GM21390 (cell line): ENCODE results near the gene FBXL4.

Experiments
- ATAC-seq: cut with Tn5 transposase; IDR thresholded peaks from one replicate; pipeline ENCODE4 v1.9.1; 2021; ENCODE audit not compliant: unreplicated experiment

FBXL4 gene

GRCh38 chr6:98840385-98840784 lies 107.4 kb downstream of the FBXL4 start:
- no peak for ATAC-seq

- no peak for ATAC-seq
These were observed 107.9 kb downstream of the FBXL4 start for GRCh38 chr6:98839781-98840361.

GRCh38 chr6:98838975-98839374 lies 108.8 kb downstream of the FBXL4 start:
- ATAC-seq, result no peak

GRCh38 chr6:98838032-98838431 lies 109.7 kb downstream of the FBXL4 start:
- no peak for ATAC-seq

GRCh38 chr6:98836962-98837944 lies 110.5 kb downstream of the FBXL4 start:
- ATAC-seq, result no peak

- no peak for ATAC-seq
These were observed 111.5 kb downstream of the FBXL4 start for GRCh38 chr6:98836025-98836961.

GRCh38 chr6:98835149-98836024 lies 112.4 kb downstream of the FBXL4 start:
- no peak for ATAC-seq

GRCh38 chr6:98834060-98835031 lies 113.4 kb downstream of the FBXL4 start, which contains the start of gene POU3F2:
POU3F2 (plus strand) TSS chr6:98834574; CDS start chr6:98834874, 300 bp downstream.
- peak; percentile 76 for ATAC-seq

GRCh38 chr6:98833307-98834059 lies 114.3 kb downstream of the FBXL4 start:
- peak; percentile 25 for ATAC-seq

GRCh38 chr6:98833057-98833306 lies 114.8 kb downstream of the FBXL4 start:
- peak; percentile 25 for ATAC-seq

- no peak for ATAC-seq
These were observed 115.3 kb downstream of the FBXL4 start for GRCh38 chr6:98832284-98833056.

GRCh38 chr6:98831959-98832283 lies 115.8 kb downstream of the FBXL4 start:
- ATAC-seq, result no peak

- no peak for ATAC-seq
These were observed 116.4 kb downstream of the FBXL4 start for GRCh38 chr6:98831057-98831958.

GRCh38 chr6:98830146-98830545 lies 117.6 kb downstream of the FBXL4 start:
- no peak for ATAC-seq

GRCh38 chr6:98828941-98829411 lies 118.8 kb downstream of the FBXL4 start:
- no peak for ATAC-seq

GRCh38 chr6:98828211-98828788 lies 119.4 kb downstream of the FBXL4 start:
- ATAC-seq, result no peak
